ENCODE results near the gene MON2. TPM values are rescaled to one million over a fixed set of nuclear protein-coding genes. Genes with fewer than 3 reads are reported as not detected.
"Not testable (repeated sequence)": the region's sequence is repeated elsewhere in the genome, so short reads cannot be mapped to it uniquely, and the experiment has no call there.

MON2 gene
- total RNA-seq, 4 donors from 2014 or later = 41.2 to 222 (median 70.0) TPM

DNA sequence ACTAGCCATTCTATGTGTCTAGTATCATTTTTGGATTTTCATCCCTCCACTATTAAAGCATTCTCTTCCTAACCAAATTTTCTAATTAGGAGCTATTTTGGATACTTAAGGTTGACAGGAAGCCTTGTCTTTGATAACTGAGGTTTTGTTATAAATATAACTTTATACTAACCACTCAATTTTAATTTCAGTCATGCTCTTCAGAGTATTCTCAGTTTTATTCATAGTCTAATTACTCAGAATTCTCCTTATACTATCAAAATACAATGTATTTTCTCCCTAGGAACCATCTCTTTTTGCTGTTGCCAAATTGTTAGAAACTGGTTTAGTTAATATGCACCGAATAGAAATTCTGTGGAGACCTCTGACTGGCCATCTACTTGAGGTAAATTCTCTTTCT is 76.2 kb downstream of the MON2 start:
- intact Hi-C loops (cut with DNase I; ENCODE audit: low total_unique reads) = no loop called here

DNA sequence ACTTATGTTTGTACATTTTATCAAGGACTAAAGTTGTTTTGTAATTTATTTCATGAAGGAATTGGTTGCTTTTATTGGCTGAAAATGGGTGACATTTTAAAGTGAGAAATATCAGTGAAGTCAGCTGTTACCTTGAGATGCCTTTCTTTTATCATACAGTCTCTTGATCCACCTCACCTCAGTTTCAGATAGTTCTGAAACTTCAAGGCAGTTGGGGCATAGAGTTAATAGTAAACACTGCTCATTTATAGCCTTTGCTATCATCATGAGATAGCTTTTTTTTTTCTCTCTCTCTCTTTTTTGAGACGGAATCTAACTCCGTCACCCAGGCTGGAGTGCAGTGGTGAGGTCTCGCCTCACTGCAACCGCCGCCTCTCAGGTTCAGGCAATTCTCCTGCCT is 76.7 kb downstream of the MON2 start:
- Histone ChIP-seq H3K4me1 (no peaks in the 10 kb centered on the region), H3K27me3 (no peaks in the 10 kb centered on the region), H3K9me3 (no peaks in the 10 kb centered on the region), H3K27ac (no peak overlapping the region), H3K4me3 (no peak overlapping the region), H3K36me3 (no peaks in the 10 kb centered on the region)
- no peak for TF ChIP-seq POLR2A (IDR thresholded peaks at IDR 0.05)
- TF ChIP-seq, protein P1, sequence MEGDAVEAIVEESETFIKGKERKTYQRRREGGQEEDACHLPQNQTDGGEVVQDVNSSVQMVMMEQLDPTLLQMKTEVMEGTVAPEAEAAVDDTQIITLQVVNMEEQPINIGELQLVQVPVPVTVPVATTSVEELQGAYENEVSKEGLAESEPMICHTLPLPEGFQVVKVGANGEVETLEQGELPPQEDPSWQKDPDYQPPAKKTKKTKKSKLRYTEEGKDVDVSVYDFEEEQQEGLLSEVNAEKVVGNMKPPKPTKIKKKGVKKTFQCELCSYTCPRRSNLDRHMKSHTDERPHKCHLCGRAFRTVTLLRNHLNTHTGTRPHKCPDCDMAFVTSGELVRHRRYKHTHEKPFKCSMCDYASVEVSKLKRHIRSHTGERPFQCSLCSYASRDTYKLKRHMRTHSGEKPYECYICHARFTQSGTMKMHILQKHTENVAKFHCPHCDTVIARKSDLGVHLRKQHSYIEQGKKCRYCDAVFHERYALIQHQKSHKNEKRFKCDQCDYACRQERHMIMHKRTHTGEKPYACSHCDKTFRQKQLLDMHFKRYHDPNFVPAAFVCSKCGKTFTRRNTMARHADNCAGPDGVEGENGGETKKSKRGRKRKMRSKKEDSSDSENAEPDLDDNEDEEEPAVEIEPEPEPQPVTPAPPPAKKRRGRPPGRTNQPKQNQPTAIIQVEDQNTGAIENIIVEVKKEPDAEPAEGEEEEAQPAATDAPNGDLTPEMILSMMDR (IDR thresholded peaks at IDR 0.05) = no peak
- intact Hi-C loops (cut with DNase I; ENCODE audit: low total_unique reads) = no loop called here
- no peak for DNase-seq

More for the DNA sequence above, 76.2 kb downstream of the MON2 start:
- Histone ChIP-seq H3K36me3 (no peaks in the 10 kb centered on the region), H3K27ac (no peak overlapping the region), H3K27me3 (no peaks in the 10 kb centered on the region), H3K4me1 (no peaks in the 10 kb centered on the region), H3K9me3 (no peaks in the 10 kb centered on the region), H3K4me3 (no peak overlapping the region)
- TF ChIP-seq, protein P1 (IDR thresholded peaks at IDR 0.05) = no peak
- TF ChIP-seq POLR2A (IDR thresholded peaks at IDR 0.05) = no peak
- no peak for DNase-seq

DNA sequence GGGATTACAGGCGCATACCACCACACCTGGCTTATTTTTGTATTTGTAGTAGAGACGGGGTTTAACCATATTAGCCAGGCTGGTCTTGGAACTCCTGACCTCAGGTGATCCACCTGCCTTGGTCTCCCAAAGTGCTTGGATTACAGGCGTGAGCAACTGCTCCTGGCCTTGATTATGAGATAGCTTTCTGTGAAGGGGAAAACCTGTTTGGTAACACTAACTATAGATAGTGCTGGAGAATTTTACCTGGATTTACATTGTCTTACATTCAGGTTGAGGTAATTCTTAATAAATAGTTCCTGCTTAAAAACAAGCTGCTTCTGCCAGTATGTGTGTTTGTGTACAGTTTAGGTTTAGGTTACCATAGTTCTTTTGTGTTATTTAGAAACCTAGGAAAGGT is 77.1 kb downstream of the MON2 start:
- H3K36me3 ChIP-seq = no peaks in the 10 kb centered on the region
- no peak overlapping the region for H3K4me3 ChIP-seq
- no peaks in the 10 kb centered on the region for H3K4me1 ChIP-seq
- H3K9me3 ChIP-seq = no peaks in the 10 kb centered on the region
- DNase-seq = no peak
- no peaks in the 10 kb centered on the region for H3K27me3 ChIP-seq
- intact Hi-C loops (cut with DNase I; ENCODE audit: low total_unique reads) = no loop called here
- TF ChIP-seq, protein P1 (IDR thresholded peaks at IDR 0.05) = no peak
- no peak for TF ChIP-seq POLR2A (IDR thresholded peaks at IDR 0.05)
- H3K27ac ChIP-seq = no peak overlapping the region

DNA sequence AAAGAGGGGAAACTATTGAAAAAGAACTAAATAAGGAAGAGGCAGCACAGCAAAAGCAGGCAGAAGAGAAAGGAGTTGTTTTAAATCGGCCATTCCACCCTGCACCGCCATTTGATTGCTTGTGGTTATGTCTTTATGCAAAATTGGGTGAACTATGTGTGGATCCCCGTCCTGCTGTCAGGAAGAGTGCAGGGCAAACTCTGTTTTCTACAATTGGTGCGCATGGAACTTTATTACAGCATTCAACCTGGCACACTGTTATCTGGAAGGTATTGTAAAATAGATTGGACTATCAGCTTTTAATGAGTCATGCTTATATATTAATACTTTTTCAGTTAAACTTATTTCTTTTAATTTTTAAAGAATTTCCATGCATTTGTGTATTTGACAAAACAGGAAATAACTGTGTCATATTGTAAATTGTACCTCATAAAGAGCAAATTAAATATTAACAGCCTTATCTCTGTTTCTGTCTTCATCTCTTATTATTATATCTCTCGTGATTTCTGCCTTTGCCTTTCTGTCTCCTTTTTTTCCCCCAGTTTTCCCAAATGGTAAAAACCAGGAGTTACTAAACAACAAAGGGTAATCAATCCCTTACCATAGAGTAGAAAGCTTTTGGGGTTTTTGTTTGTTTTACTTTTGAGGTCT is 86.4 kb downstream of the MON2 start:
- H3K4me3 ChIP-seq = no peak overlapping the region
- intact Hi-C loops (cut with DNase I; ENCODE audit: low total_unique reads) = no loop called here
- DNase-seq = no peak
- TF ChIP-seq, protein P1 (IDR thresholded peaks at IDR 0.05) = no peak
- no peak for TF ChIP-seq POLR2A (IDR thresholded peaks at IDR 0.05)
- no peaks in the 10 kb centered on the region for H3K36me3 ChIP-seq
- H3K27ac ChIP-seq = no peak overlapping the region
- H3K27me3 ChIP-seq = no peaks in the 10 kb centered on the region
- no peaks in the 10 kb centered on the region for H3K9me3 ChIP-seq
- no peaks in the 10 kb centered on the region for H3K4me1 ChIP-seq

DNA sequence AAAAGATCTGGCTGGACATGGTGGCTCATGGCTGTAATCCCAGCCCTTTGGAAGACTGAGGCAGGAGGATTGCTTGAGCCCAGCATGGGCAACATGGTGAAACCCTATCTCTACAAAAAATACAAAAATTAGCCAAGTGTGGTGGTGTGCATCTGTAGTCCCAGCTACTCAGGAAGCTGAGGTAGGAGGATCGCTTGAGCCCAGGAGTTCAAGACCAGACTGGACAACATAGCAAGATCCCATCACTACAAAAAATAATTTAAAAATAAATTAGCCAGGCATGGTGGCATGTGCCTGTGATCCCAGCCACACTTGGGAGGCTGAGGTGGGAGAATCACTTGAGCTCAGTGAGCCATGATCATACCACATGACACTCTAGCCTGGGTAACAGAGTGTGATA is 92.7 kb downstream of the MON2 start:
- DNase-seq; H3K27ac ChIP-seq; H3K9me3 ChIP-seq; intact Hi-C loops (cut with DNase I; ENCODE audit: low total_unique reads); H3K27me3 ChIP-seq; H3K4me3 ChIP-seq; H3K36me3 ChIP-seq; H3K4me1 ChIP-seq: not testable (repeated sequence)

DNA sequence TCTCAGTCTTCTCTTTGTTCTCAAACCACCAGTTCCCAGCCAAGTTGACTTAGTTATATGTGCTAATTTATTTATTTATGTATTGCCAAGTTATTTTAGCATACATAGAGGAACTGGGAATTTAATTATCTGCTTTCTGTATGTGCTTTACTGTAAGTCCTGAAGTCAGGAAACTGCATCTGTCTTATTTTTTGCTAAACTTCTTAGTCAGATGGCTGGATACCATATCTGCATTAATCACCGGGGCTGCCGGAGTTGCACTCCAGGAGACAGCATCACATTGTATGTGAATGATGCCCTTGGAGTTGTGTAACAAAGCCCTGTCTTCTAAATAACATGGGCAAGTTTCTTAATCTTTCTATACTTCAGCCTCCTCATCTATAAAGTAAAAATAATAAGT is 96.2 kb downstream of the MON2 start:
- DNase-seq = no peak
- Histone ChIP-seq H3K27ac (no peak overlapping the region), H3K27me3 (no peaks in the 10 kb centered on the region), H3K4me3 (no peak overlapping the region), H3K36me3 (no peaks in the 10 kb centered on the region), H3K9me3 (no peaks in the 10 kb centered on the region), H3K4me1 (no peaks in the 10 kb centered on the region)
- intact Hi-C loops (cut with DNase I; ENCODE audit: low total_unique reads) = no loop called here
- no peak for TF ChIP-seq POLR2A (IDR thresholded peaks at IDR 0.05)
- TF ChIP-seq, protein P1 (IDR thresholded peaks at IDR 0.05) = no peak

Measured in uterus (tissue), 4 donors.